IPS DF 19.7 (cell line): ENCODE measurements around the gene MACF1.

ENCODE experiments used
- DNase-seq: peaks from one replicate; pipeline ENCODE4 v3.0.0-alpha.2; 2013; ENCODE audit warnings: low read depth, low spot score

Gene MACF1

GRCh38 chr1:39393645-39394044, 189.2 kb downstream of the MACF1 start:
- DNase-seq = no peak

- no peak for DNase-seq
Measured at GRCh38 chr1:39394059-39394458, 189.6 kb downstream of the MACF1 start.

- no peak for DNase-seq
Measured at GRCh38 chr1:39394598-39394997, 190.1 kb downstream of the MACF1 start.

- no peak for DNase-seq
Measured at GRCh38 chr1:39395357-39395831, 190.9 kb downstream of the MACF1 start.

GRCh38 chr1:39396671-39397070, 192.2 kb downstream of the MACF1 start:
- DNase-seq = no peak

- DNase-seq = no peak
Measured at GRCh38 chr1:39397487-39397886, 193.0 kb downstream of the MACF1 start.

GRCh38 chr1:39398278-39399021, 194.0 kb downstream of the MACF1 start:
- DNase-seq = no peak

- DNase-seq = no peak
Measured at GRCh38 chr1:39401106-39401505, 196.6 kb downstream of the MACF1 start.

- DNase-seq = no peak
Measured at GRCh38 chr1:39404876-39405275, 200.4 kb downstream of the MACF1 start.

GRCh38 chr1:39405358-39405757, 200.9 kb downstream of the MACF1 start:
- no peak for DNase-seq

- no peak for DNase-seq
Measured at GRCh38 chr1:39406533-39407450, 202.3 kb downstream of the MACF1 start.

- DNase-seq = no peak
Measured at GRCh38 chr1:39407510-39407895, 203.0 kb downstream of the MACF1 start.

- DNase-seq = no peak
Measured at GRCh38 chr1:39407896-39408640, 203.6 kb downstream of the MACF1 start.

- peak; percentile 71 for DNase-seq
Measured at GRCh38 chr1:39408641-39409054, 204.2 kb downstream of the MACF1 start.

GRCh38 chr1:39409055-39409816, 204.7 kb downstream of the MACF1 start:
- peak; percentile 60 for DNase-seq

GRCh38 chr1:39410915-39411436, 206.5 kb downstream of the MACF1 start:
- DNase-seq = peak; percentile 35

GRCh38 chr1:39411526-39412478, 207.3 kb downstream of the MACF1 start:
- no peak for DNase-seq

GRCh38 chr1:39412892-39413291, 208.4 kb downstream of the MACF1 start:
- no peak for DNase-seq

- no peak for DNase-seq
Measured at GRCh38 chr1:39413902-39414528, 209.5 kb downstream of the MACF1 start.
